AG10803 (cell line): ENCODE measurements around the gene KCTD13.

Experiments used
- DNase-seq: peaks from one replicate; pipeline ENCODE4 v3.0.0; 2010; ENCODE audit warnings: low read depth
- H3K4me3 ChIP-seq: 2 replicates; pipeline ENCODE4 v1.5.1; 2011; ENCODE audit warnings: mild to moderate bottlenecking, low read length, control low read depth
- TF ChIP-seq, protein P1 (sequence below): conservative IDR thresholded peaks from 2 replicates; pipeline ENCODE4 v1.5.1; 2011; ENCODE audit warnings: mild to moderate bottlenecking, low read length, control low read depth, inconsistent platforms

KCTD13 gene

DNA sequence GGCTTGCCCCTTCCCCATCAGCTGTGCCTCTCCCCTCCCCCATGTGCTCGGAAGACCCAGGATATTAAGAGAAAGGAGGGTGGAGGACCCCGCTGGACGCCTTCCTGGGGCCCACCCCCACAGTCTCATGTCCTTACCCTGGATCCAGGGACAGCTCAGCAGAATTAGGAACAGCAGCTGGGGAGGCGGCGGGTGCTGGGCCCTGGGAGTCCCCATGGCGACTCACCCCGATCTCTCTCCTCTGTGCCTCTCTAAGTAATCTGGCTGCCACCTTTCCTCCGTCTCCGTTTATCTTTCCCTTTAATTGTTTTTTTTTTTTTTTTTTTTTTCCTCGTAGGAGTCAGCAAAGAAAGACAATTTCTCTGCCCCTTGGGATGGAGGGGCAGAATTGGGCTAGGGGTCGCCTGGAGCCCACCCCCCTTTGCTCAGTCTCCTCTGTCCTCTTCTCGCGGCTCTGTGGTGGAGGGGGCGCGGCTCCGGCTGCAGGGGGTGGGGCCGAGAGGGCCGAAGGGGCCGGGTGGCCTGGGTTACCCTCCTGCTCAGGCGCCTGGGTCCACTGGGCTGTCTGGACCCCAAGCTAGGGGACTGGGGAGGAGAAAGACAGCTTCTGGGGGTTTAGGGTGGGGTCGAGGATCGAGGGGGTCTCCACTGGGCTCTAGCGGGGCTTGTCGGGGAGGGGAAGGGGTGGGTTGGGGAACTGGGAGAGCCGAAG lies 27.1 kb downstream of the KCTD13 start:
- H3K4me3 ChIP-seq: peak overlapping the region; percentile 82
- TF ChIP-seq, protein P1, sequence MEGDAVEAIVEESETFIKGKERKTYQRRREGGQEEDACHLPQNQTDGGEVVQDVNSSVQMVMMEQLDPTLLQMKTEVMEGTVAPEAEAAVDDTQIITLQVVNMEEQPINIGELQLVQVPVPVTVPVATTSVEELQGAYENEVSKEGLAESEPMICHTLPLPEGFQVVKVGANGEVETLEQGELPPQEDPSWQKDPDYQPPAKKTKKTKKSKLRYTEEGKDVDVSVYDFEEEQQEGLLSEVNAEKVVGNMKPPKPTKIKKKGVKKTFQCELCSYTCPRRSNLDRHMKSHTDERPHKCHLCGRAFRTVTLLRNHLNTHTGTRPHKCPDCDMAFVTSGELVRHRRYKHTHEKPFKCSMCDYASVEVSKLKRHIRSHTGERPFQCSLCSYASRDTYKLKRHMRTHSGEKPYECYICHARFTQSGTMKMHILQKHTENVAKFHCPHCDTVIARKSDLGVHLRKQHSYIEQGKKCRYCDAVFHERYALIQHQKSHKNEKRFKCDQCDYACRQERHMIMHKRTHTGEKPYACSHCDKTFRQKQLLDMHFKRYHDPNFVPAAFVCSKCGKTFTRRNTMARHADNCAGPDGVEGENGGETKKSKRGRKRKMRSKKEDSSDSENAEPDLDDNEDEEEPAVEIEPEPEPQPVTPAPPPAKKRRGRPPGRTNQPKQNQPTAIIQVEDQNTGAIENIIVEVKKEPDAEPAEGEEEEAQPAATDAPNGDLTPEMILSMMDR: no peak
- no peak for DNase-seq

DNA sequence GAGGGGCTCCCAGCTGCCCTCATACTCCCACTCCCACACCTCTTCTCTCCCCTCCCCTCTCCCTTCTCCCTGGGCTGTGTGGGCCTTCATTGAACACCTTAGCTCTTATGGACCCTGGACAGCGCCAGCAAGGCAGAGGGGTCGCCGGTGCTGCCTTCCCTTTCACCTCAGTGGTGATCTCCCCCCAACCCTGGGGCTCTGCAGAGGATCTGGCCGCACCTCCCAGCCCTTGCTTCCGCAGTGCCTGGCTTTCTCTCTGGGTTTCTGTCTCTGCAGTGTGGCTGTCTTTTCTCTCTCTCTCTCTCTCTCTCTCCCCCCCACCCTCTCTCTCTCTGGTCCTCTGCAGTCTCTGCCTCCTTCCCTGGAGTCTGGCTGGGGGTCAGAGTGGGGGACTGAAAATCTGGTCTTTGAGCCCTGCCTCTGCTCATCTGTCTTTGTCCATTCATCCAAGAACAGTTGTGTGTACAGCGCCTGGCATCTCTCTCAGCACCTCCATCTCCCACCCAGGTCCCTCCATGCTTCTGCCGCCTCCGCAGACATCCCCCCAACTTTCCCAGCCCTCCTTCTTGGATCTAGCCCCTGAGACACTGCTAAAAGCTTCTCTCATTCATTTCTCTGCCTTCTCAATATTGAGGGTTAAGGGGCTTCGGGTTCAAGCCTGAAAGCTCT lies 27.8 kb downstream of the KCTD13 start:
- H3K4me3 ChIP-seq: peak overlapping the region; percentile 82
- DNase-seq: no peak
- TF ChIP-seq, protein P1: no peak

- no peak overlapping the region for H3K4me3 ChIP-seq
- DNase-seq: no peak
Measured at GRCh38 chr16:29897333-29897732, 28.7 kb downstream of the KCTD13 start.

DNA sequence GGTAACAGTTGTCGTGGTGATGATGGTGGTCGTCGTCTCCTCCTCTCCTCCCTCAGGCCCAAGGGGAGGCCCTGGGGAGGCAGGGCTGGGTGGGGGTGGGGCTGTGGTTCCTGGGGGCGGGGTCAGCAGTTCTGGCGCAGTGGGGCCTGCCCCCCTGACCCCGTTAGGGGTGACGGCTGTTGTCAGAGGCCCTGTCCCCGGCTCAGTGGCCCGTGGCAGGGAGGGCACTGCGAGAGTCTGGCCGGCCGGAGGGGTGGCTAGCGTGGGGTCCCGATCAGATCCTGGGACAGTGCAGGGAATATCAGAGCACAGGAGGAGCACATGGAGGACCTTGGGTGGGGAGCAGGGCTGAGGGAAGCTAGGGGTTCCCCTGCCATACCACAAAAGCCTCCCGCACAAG lies 29.2 kb downstream of the KCTD13 start:
- TF ChIP-seq, protein P1: no peak
- DNase-seq: no peak
- H3K4me3 ChIP-seq: no peak overlapping the region

More at GRCh38 chr16:29897333-29897732, 28.7 kb downstream of the KCTD13 start:
- TF ChIP-seq, protein P1: no peak

- TF ChIP-seq, protein P1: no peak
- H3K4me3 ChIP-seq: no peak overlapping the region
- no peak for DNase-seq
Measured at GRCh38 chr16:29894352-29894751, 31.7 kb downstream of the KCTD13 start.

DNA sequence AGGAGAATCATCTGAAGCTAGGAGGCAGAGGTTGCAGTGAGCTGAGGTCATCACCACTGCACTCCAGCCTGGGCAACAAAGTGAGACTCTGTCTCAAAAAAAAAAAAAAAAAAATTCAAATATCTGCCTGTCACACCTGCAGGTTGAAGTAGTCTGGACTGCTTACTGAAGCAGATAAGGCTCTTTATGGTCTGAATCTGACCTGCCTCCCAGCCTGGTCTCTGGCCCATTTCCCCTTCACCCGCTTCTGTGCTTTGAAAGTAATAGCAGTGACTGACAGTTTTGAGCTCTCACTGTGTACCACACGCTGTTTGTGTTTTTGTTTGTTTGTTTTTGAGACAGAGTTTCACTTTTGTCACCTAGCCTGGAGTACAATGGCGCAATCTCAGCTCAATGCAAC lies 32.5 kb downstream of the KCTD13 start:
- TF ChIP-seq, protein P1: no peak
- no peak overlapping the region for H3K4me3 ChIP-seq
- no peak for DNase-seq

- H3K4me3 ChIP-seq: no peak overlapping the region
- TF ChIP-seq, protein P1: no peak
Measured at GRCh38 chr16:29892458-29892813, 33.6 kb downstream of the KCTD13 start.

More at GRCh38 chr16:29892458-29892813, 33.6 kb downstream of the KCTD13 start:
- no peak for DNase-seq
